K562 (cell line): ENCODE results near the gene ZBTB39. TPM values are rescaled to one million over a fixed set of nuclear protein-coding genes. Genes with fewer than 3 reads are reported as not detected.

Source experiments
- ATAC-seq: fragments of 200-7000 bp; cut with Tn5 transposase; 3 replicates; pipeline ENCODE4 v1.9.1; 2020; ENCODE audit warnings: moderate library complexity
- BruUV-seq: library from RNA; stranded (reverse); fragments of 400-500 nt; replicated peaks from 2 replicates; lab custom pipeline; 2021; lab: Mats Ljungman, UMichigan
- CTCF ChIA-PET: fragments of 300-600 bp; formaldehyde crosslinking; extraction: SDS; loops from one replicate; lab custom pipeline; 2021; ENCODE audit warnings: low intra/inter-chr PET ratio; lab: Yijun Ruan, JAX
- POLR2A ChIA-PET: fragments of 300-600, 350-650 bp; sonication (Branson Sonifier 250); formaldehyde crosslinking; extraction: SDS; loops from one replicate; lab custom pipeline; 2021; ENCODE audit warnings: antibody characterized with exemption, inconsistent platforms; lab: Yijun Ruan, JAX
- DNase-seq, 4 experiments: peaks; one replicate each; pipeline versions ENCODE4 v3.0.0 to v3.0.0-alpha.2; 2011 to 2018; ENCODE audit warnings: low spot score in 3 of 4, mixed read lengths in 3 of 4; ENCODE audit errors: extremely low read depth in 1 of 4
- FAIRE-seq: peaks from 2 replicates; lab custom pipeline; 2011; peaks lifted over from hg19 to GRCh38; lab: Jason Lieb, UNC
- H2AFZ ChIP-seq: 2 replicates; pipeline ENCODE4 v1.6.0; 2011; ENCODE audit warnings: low read depth, low read length, control low read depth, inconsistent platforms
- H3K27ac ChIP-seq: fragments of 200-600 bp; 3 replicates; pipeline ENCODE4 v1.8.0; 2011; ENCODE audit warnings: low read depth, mild to moderate bottlenecking, control low read depth, inconsistent platforms, low read length, moderate library complexity, mixed read lengths; ENCODE audit errors: extremely low read depth
- H3K27me3 ChIP-seq, 2 experiments: fragments of 300-600 bp in 1 of 2; 2 replicates in 1 of 2; 3 replicates in 1 of 2; pipeline versions ENCODE4 v1.6.0 to v1.8.0; 2011; ENCODE audit warnings: inconsistent platforms in 2 of 2, low read length in 2 of 2, mild to moderate bottlenecking in 1 of 2, mixed read lengths in 1 of 2, moderate library complexity in 1 of 2; ENCODE audit not compliant: control insufficient read depth in 2 of 2, insufficient read depth in 2 of 2
- H3K36me3 ChIP-seq: fragments of 300-600 bp; 3 replicates; pipeline ENCODE4 v1.8.0; 2011; ENCODE audit warnings: mild to moderate bottlenecking, low read length, inconsistent platforms; ENCODE audit not compliant: control insufficient read depth, insufficient read depth
- H3K4me1 ChIP-seq, 2 experiments: fragments of 200-600 bp in 1 of 2; replicated peaks in 1 of 2; 2 replicates in 1 of 2; 3 replicates in 1 of 2; pipeline versions ENCODE4 v1.5.1 to v1.8.0; 2011; ENCODE audit warnings: inconsistent platforms in 2 of 2, low read length in 2 of 2, mild to moderate bottlenecking in 1 of 2, mixed read lengths in 1 of 2, moderate library complexity in 1 of 2; ENCODE audit not compliant: control insufficient read depth in 2 of 2, insufficient read depth in 2 of 2
- H3K4me2 ChIP-seq: 2 replicates; pipeline ENCODE4 v1.6.1; 2011; ENCODE audit warnings: low read length, control low read depth, inconsistent platforms, mixed read lengths; ENCODE audit not compliant: insufficient read depth
- H3K4me3 ChIP-seq: fragments of 200-600 bp; sonication (generic), shearing (Covaris generic); 2 replicates; pipeline ENCODE4 v1.5.1; 2016; ENCODE audit warnings: control low read depth, inconsistent platforms
- H3K79me2 ChIP-seq: fragments of 200-600 bp; 3 replicates; pipeline ENCODE4 v1.8.0; 2011; ENCODE audit warnings: low read length, inconsistent platforms; ENCODE audit not compliant: control insufficient read depth, insufficient read depth
- H3K9ac ChIP-seq, 2 experiments: 2 replicates each; pipeline versions ENCODE4 v1.6.0 to v1.6.1; 2011; ENCODE audit warnings: low read depth in 2 of 2, low read length in 2 of 2, control low read depth in 1 of 2, inconsistent platforms in 1 of 2, mild to moderate bottlenecking in 1 of 2, mixed read lengths in 1 of 2; ENCODE audit not compliant: insufficient read depth in 1 of 2
- H3K9me1 ChIP-seq: one replicate; pipeline ENCODE4 v1.6.0; 2011; ENCODE audit warnings: inconsistent platforms, mild to moderate bottlenecking, low read length, moderate library complexity; ENCODE audit not compliant: control insufficient read depth, insufficient read depth
- H3K9me3 ChIP-seq: replicated peaks from 2 replicates; pipeline ENCODE4 v1.5.1; 2011; ENCODE audit warnings: low read depth, low read length, inconsistent platforms; ENCODE audit not compliant: control insufficient read depth, insufficient read depth
- H4K20me1 ChIP-seq: replicated peaks from 2 replicates; pipeline ENCODE4 v1.6.1; 2011; ENCODE audit warnings: low read length, inconsistent platforms, mixed read lengths; ENCODE audit not compliant: control insufficient read depth, insufficient read depth
- NR1H2 ChIP-seq: sonication (generic); formaldehyde crosslinking; IDR thresholded peaks from 2 replicates; pipeline ENCODE4 v1.4.0; 2020; ENCODE audit warnings: mild to moderate bottlenecking, missing genetic modification reagents
- POLR2H ChIP-seq: IDR thresholded peaks from 2 replicates; pipeline ENCODE4 v1.6.1; 2016; ENCODE audit warnings: missing genetic modification characterization, low read depth, mild to moderate bottlenecking, control low read depth, missing compliant biosample characterization, moderate library complexity
- TARDBP ChIP-seq: fragments of 450-650 bp; IDR thresholded peaks from 2 replicates; pipeline ENCODE4 v1.6.1; 2016
- ZNF324 ChIP-seq: fragments of 250-450 bp; sonication (Bioruptor Pico); IDR thresholded peaks from 2 replicates; pipeline ENCODE4 v1.4.0; 2020; ENCODE audit warnings: mild to moderate bottlenecking
- WGBS: fragments of 100-300 bp; shearing (Covaris generic); methylation state at CpG from one replicate; pipeline ENCODE4 v1.1.6; 2016; ENCODE audit warnings: low coverage, mixed read lengths; ENCODE audit not compliant: insufficient coverage; ENCODE audit errors: missing lambda C conversion rate; 5-methylcytosine and 5-hydroxymethylcytosine counted together
- in situ Hi-C: fragments of 300-500 bp; cut with MboI; formaldehyde crosslinking; loops from 4 replicates; pipeline ENCODE4 v1.15.0; 2018; ENCODE audit warnings: inconsistent platforms, mixed read lengths
- intact Hi-C: fragments of 100-400 bp; cut with micrococcal nuclease; formaldehyde crosslinking; loops from 2 replicates; pipeline ENCODE4 v1.14.2; 2022
- polyA plus RNA-seq, 8 experiments: library from polyadenylated mRNA; depleted of rRNA in 4 of 8; stranded (reverse) in 5 of 8; unstranded in 3 of 8; fragments of >200 nt; fragmentation: Nextera tagmentation in 2 of 8; fragmentation: Illumina TruSeq in 1 of 8; extraction: Ambion mirVana in 2 of 8; extraction: Trizol in 1 of 8; gene quantifications; 2 replicates each; pipeline versions ENCODE4 v1.2.1 to v1.2.3, GENCODE V29; 2011 to 2014; ENCODE audit warnings: inconsistent platforms in 1 of 8, missing spikeins in 1 of 8
- total RNA-seq, 7 experiments: library from RNA; depleted of rRNA in 6 of 7; stranded (reverse); fragments of >200 nt in 6 of 7; fragmentation: Illumina TruSeq in 2 of 7; extraction: Trizol in 2 of 7; gene quantifications; 2 replicates each; pipeline versions ENCODE4 v1.2.1 to v1.2.3, GENCODE V29; 2011 to 2021; ENCODE audit warnings: low replicate concordance in 1 of 7
- TF ChIP-seq, protein P1 (sequence below), 2 experiments: fragments of 450-650 bp; IDR thresholded peaks; 2 replicates each; pipeline ENCODE4 v1.6.1; 2016

Gene ZBTB39
- total and polyA plus RNA-seq, 9 of the 15 experiments (the other 6 are each of a cell fraction or from before 2014, with no cell fraction given): 3.3 to 13.3 (median 8.6) TPM

GRCh38 chr12:56954958-56955355 lies 51.4 kb downstream of the ZBTB39 start:
- no peaks in the 10 kb centered on the region for H3K79me2 ChIP-seq
- TF ChIP-seq POLR2H (tag): no peak
- no peak for TF ChIP-seq NR1H2 (CRISPR knock-in tag)
- no peak for TF ChIP-seq ZNF324
- TF ChIP-seq TARDBP: no peak
- TF ChIP-seq, protein P1, sequence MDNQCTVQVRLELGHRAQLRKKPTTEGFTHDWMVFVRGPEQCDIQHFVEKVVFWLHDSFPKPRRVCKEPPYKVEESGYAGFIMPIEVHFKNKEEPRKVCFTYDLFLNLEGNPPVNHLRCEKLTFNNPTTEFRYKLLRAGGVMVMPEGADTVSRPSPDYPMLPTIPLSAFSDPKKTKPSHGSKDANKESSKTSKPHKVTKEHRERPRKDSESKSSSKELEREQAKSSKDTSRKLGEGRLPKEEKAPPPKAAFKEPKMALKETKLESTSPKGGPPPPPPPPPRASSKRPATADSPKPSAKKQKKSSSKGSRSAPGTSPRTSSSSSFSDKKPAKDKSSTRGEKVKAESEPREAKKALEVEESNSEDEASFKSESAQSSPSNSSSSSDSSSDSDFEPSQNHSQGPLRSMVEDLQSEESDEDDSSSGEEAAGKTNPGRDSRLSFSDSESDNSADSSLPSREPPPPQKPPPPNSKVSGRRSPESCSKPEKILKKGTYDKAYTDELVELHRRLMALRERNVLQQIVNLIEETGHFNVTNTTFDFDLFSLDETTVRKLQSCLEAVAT (IDR thresholded peaks at IDR 0.05): no peak
- H3K9ac ChIP-seq: no peak overlapping the region
- H2AFZ ChIP-seq: no peak overlapping the region
- H3K27me3 ChIP-seq: peaks cover 0 to 15% of the 10 kb centered on the region in 2 experiments; a peak in 1 of 5 replicates
- H3K4me1 ChIP-seq: no peaks in the 10 kb centered on the region; a peak in 2 of 5 replicates
- no peaks in the 10 kb centered on the region for H3K36me3 ChIP-seq
- H3K4me2 ChIP-seq: no peak overlapping the region
- ChIA-PET POLR2A (no interaction called here), CTCF (no interaction called here)
- intact Hi-C loops (no loop called here), in situ Hi-C loops (no loop called here)
- H3K4me3 ChIP-seq: no peak overlapping the region
- FAIRE-seq (no peak), DNase-seq (no peak), ATAC-seq (no peak)
- H3K9me1 ChIP-seq: no peaks in the 10 kb centered on the region
- H4K20me1 ChIP-seq: no peaks in the 10 kb centered on the region
- H3K27ac ChIP-seq: no peak overlapping the region
- WGBS: 19% methylated on average over 6 of the region's 6 CpGs
- no peaks in the 10 kb centered on the region; the same call in 1 of the 2 replicates for H3K9me3 ChIP-seq
- no TSS peak for BruUV-seq
